Activated B cell treated with CpG ODN at 0.5 μM for 24 hours (primary cell): ENCODE measurements around the gene PLA2G6. TPM values are rescaled to one million over a fixed set of nuclear protein-coding genes. Genes with fewer than 3 reads are reported as not detected.

ENCODE experiments used
- ATAC-seq: fragments of 200-7000 bp; cut with Tn5 transposase; one replicate; pipeline ENCODE4 v1.10.0; 2021; ENCODE audit warnings: low read depth, mild to moderate bottlenecking, moderate library complexity
- CTCF ChIA-PET: fragments of 350-600 bp; sonication (Branson Sonifier 250); formaldehyde crosslinking; loops from one replicate; lab custom pipeline; 2021; ENCODE audit warnings: antibody characterized with exemption; lab: Charles Lee
- POLR2A ChIA-PET: fragments of 350-600 bp; sonication (Branson Sonifier 250); formaldehyde crosslinking; loops from one replicate; lab custom pipeline; 2021; ENCODE audit warnings: antibody characterized with exemption; lab: Charles Lee
- DNase-seq: peaks from one replicate; pipeline ENCODE4 v3.0.0; 2022
- H3K27ac Mint-ChIP-seq: one replicate; pipeline ENCODE4 v1.8.0; 2020; ENCODE audit warnings: mixed read lengths
- H3K27me3 Mint-ChIP-seq: one replicate; pipeline ENCODE4 v1.8.0; 2021; ENCODE audit warnings: mixed read lengths
- H3K36me3 Mint-ChIP-seq: one replicate; pipeline ENCODE4 v1.8.0; 2021; ENCODE audit warnings: low read depth, mixed read lengths
- H3K4me1 Mint-ChIP-seq: one replicate; pipeline ENCODE4 v1.8.0; 2021; ENCODE audit warnings: mixed read lengths
- H3K4me3 Mint-ChIP-seq: one replicate; pipeline ENCODE4 v1.8.0; 2020; ENCODE audit warnings: mild to moderate bottlenecking, mixed read lengths
- H3K9me3 Mint-ChIP-seq: one replicate; pipeline ENCODE4 v1.8.0; 2020; ENCODE audit warnings: mixed read lengths
- intact Hi-C: fragments of 100-400 bp; cut with micrococcal nuclease; formaldehyde crosslinking; loops from one replicate; pipeline ENCODE4 v1.15.1; 2024
- total RNA-seq: library from RNA; stranded (reverse); gene quantifications from 2 replicates; pipeline ENCODE4 v1.2.3, GENCODE V29; 2022
- TF ChIP-seq, protein P1 (sequence below): fragments of 200-600 bp; IDR thresholded peaks from one replicate; pipeline ENCODE4 v1.8.0; 2022; ENCODE audit warnings: antibody characterized with exemption, mild to moderate bottlenecking

PLA2G6 gene
- total RNA-seq, 1 donor from 2014 or later: 64.0 TPM

DNA sequence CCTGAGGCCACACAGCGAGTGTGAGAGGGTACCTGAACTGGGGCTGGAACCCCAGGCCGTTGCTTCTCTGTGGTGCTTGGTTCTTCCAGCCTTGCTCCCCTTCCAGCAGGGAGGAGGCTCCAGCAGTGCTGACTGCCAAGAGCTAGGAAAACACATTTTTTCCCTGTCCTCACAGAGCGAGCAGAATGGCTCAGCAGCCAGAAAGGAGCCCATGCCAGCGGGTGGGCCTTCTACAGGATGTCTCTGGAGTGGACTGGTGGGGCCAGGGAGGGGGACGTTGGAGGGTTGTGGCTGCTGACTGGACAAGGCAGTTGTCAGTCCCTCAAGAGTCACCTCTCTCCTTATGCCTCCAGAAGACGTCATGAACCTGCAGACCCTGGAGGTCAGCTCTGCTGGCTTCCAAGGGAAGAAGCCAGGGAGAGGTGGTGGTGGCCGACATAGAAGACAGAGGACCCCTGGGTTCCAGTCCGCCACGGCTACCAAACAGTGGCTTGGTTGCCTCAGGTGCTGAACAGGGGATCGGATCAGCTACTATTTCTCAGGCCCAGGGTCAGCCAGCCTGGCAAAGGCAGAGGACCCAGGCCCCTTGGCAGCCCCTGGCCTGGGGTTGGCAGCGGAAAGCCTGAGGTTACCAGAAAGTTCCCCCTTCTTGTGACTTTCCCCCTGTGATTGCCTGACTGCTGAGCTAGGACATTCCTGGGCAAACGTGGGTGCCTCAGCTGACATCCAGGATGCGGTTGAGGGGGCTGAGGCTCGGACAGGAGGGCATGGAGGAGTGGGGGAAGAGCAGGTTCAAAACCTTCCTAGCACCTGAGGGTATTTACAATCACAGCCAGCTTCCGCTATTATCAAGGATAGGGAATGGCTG, 23.9 kb upstream of the PLA2G6 start:
- H3K4me3 Mint-ChIP-seq: no peak overlapping the region

DNA sequence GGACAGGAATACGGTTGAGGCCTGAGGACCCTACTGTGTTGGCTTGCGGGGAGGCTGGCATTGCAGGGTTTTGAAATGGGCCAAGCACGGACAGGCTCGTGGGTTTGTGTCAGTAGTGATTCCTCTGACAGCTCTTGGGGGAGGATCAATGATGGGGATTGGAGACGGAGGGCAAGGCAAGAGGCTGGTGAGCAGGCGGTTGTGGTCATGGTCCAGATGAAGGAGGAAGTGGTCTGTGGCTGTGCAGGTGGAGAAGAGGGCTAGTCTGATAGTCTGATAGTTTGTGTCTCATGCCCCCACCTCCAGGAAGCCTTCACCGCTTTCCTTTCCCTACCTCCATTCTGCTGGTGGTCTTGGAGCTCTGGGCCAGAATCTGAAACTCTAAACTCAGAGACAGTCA, 23.2 kb upstream of the PLA2G6 start:
- ChIA-PET POLR2A (interaction anchor here (0.9 to 1.8 kb wide), 2 partner anchors 23 to 43 kb away, joined by 5 to 8 read pairs; partner anchors contain the start of gene PLA2G6), CTCF (interaction anchor here (2.1 kb wide), 1 partner anchor 11 kb away, joined by 8 read pairs; no protein-coding TSS in a partner anchor)
- no peak overlapping the region for H3K27ac Mint-ChIP-seq
- intact Hi-C loops: loop anchor here (5.0 to 10.0 kb wide), 3 partner anchors 58 to 368 kb away; partner anchors contain the start of genes DMC1 and PICK1
- no peaks in the 10 kb centered on the region for H3K9me3 Mint-ChIP-seq
- TF ChIP-seq, protein P1, sequence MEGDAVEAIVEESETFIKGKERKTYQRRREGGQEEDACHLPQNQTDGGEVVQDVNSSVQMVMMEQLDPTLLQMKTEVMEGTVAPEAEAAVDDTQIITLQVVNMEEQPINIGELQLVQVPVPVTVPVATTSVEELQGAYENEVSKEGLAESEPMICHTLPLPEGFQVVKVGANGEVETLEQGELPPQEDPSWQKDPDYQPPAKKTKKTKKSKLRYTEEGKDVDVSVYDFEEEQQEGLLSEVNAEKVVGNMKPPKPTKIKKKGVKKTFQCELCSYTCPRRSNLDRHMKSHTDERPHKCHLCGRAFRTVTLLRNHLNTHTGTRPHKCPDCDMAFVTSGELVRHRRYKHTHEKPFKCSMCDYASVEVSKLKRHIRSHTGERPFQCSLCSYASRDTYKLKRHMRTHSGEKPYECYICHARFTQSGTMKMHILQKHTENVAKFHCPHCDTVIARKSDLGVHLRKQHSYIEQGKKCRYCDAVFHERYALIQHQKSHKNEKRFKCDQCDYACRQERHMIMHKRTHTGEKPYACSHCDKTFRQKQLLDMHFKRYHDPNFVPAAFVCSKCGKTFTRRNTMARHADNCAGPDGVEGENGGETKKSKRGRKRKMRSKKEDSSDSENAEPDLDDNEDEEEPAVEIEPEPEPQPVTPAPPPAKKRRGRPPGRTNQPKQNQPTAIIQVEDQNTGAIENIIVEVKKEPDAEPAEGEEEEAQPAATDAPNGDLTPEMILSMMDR: no peak
- no peak for DNase-seq
- no peak overlapping the region for H3K4me3 Mint-ChIP-seq
- peaks cover 36% of the 10 kb centered on the region for H3K4me1 Mint-ChIP-seq
- no peaks in the 10 kb centered on the region for H3K27me3 Mint-ChIP-seq
- peak; percentile 9 for ATAC-seq
- H3K36me3 Mint-ChIP-seq: no peaks in the 10 kb centered on the region

More for the DNA sequence above, 23.9 kb upstream of the PLA2G6 start:
- ATAC-seq (no peak), DNase-seq (no peak)
- TF ChIP-seq, protein P1: no peak
- Mint-ChIP-seq H3K4me1 (peaks cover 33% of the 10 kb centered on the region), H3K27ac (no peak overlapping the region), H3K9me3 (no peaks in the 10 kb centered on the region), H3K27me3 (no peaks in the 10 kb centered on the region), H3K36me3 (no peaks in the 10 kb centered on the region)
- intact Hi-C loops: loop anchor here (10.0 kb wide), 1 partner anchor 151 kb away; the partner anchor contains the start of gene PICK1
- ChIA-PET POLR2A (interaction anchor here (0.9 kb wide), 1 partner anchor 44 kb away, joined by 5 read pairs; no protein-coding TSS in a partner anchor), CTCF (no interaction called here)

DNA sequence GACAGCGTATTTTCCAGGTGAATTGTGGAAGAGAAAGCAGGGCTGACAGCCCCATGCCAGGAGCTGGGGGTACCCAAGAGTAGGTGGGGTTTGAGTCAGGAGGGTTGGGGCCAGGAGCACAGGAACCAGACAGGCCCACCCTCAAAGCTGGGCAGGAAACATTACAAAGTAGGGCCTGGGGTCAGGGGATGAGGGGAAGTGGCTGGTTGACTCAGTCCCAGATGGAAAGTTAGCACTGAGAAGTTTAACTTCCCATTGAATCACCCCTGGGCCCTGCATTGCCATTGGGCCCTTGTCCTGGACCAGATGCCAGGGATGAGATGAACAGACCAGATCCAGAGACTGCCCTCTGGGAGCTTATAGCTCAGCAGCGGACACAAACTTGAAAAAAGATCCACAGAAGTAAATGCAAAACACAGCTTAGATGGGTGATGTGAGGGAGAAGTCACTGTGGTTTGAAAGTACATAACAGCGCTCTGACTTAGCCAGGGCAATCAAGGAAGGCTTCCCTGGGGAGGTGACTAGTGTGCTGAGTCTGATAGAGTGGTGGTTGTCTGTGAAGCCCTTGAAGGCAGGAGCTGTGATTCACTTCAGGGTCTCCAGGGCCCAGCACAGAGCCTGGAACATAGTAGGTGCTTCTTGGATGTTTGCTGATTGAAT, 22.4 kb upstream of the PLA2G6 start:
- CTCF ChIA-PET: interaction anchor here (2.1 kb wide), 1 partner anchor 11 kb away, joined by 8 read pairs; no protein-coding TSS in a partner anchor
- TF ChIP-seq, protein P1: no peak
- H3K27me3 Mint-ChIP-seq: no peaks in the 10 kb centered on the region
- peak overlapping the region; percentile 86 for H3K4me3 Mint-ChIP-seq
- DNase-seq (no peak), ATAC-seq (no peak)
- no peaks in the 10 kb centered on the region for H3K9me3 Mint-ChIP-seq
- peak overlapping the region; percentile 30 for H3K27ac Mint-ChIP-seq
- no peaks in the 10 kb centered on the region for H3K36me3 Mint-ChIP-seq
- intact Hi-C loops: loop anchor here (5.0 to 10.0 kb wide), 3 partner anchors 58 to 368 kb away; partner anchors contain the start of genes DMC1 and PICK1
- POLR2A ChIA-PET: interaction anchor here (0.6 to 1.8 kb wide), 3 partner anchors 22 to 1114 kb away, joined by 3 to 8 read pairs (median 4); partner anchors contain the start of gene PLA2G6
- H3K4me1 Mint-ChIP-seq: peaks cover 44% of the 10 kb centered on the region

GRCh38 chr22:38203090-38203810, 21.6 kb upstream of the PLA2G6 start:
- TF ChIP-seq, protein P1: no peak

More at GRCh38 chr22:38203090-38203810, 21.6 kb upstream of the PLA2G6 start:
- intact Hi-C loops: loop anchor here (5.0 to 10.0 kb wide), 3 partner anchors 59 to 369 kb away; partner anchors contain the start of genes DMC1 and PICK1
- Mint-ChIP-seq H3K36me3 (no peaks in the 10 kb centered on the region), H3K9me3 (no peaks in the 10 kb centered on the region), H3K27ac (peak overlapping the region; percentile 30), H3K4me3 (peak overlapping the region; percentile 86), H3K27me3 (no peaks in the 10 kb centered on the region), H3K4me1 (peaks cover 51% of the 10 kb centered on the region)
- DNase-seq (peak; percentile 29), ATAC-seq (no peak)
- ChIA-PET CTCF (interaction anchor here (1.0 to 2.1 kb wide), 2 partner anchors 12 to 151 kb away, joined by 4 to 8 read pairs; no protein-coding TSS in a partner anchor), POLR2A (interaction anchor here (0.6 to 1.8 kb wide), 2 partner anchors 21 to 1115 kb away, joined by 4 to 8 read pairs; partner anchors contain the start of gene PLA2G6)
